Activated effector memory CD4-positive, alpha-beta T cell treated with Interleukin-2 at 50 U/mL for 16 hours (primary cell): ENCODE data around the gene TELO2.
"Not testable (repeated sequence)": the region's sequence is repeated elsewhere in the genome, so short reads cannot be mapped to it uniquely, and the experiment has no call there.

Experiments
- DNase-seq: peaks from one replicate; pipeline ENCODE4 v3.0.0-alpha.2; 2020

Gene TELO2

DNA sequence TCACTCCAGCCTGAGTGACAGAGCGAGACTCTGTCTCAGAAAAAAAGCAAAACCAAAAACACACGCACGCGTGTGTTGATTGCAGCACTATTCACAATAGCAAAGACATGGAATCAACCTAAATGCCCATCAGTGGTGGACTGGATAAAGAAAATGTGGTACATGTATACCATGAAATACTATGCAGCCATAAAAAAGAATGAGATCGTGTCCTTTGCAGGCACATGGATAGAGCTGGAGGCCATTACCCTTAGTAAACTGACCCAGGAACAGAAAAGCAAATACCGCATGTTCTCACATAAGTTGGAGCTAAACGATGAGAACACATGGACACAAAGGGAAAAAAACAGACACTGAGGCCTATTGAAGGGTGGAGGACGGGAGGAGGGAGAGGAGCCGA is 14.2 kb upstream of the TELO2 start:
- not testable (repeated sequence) for DNase-seq

DNA sequence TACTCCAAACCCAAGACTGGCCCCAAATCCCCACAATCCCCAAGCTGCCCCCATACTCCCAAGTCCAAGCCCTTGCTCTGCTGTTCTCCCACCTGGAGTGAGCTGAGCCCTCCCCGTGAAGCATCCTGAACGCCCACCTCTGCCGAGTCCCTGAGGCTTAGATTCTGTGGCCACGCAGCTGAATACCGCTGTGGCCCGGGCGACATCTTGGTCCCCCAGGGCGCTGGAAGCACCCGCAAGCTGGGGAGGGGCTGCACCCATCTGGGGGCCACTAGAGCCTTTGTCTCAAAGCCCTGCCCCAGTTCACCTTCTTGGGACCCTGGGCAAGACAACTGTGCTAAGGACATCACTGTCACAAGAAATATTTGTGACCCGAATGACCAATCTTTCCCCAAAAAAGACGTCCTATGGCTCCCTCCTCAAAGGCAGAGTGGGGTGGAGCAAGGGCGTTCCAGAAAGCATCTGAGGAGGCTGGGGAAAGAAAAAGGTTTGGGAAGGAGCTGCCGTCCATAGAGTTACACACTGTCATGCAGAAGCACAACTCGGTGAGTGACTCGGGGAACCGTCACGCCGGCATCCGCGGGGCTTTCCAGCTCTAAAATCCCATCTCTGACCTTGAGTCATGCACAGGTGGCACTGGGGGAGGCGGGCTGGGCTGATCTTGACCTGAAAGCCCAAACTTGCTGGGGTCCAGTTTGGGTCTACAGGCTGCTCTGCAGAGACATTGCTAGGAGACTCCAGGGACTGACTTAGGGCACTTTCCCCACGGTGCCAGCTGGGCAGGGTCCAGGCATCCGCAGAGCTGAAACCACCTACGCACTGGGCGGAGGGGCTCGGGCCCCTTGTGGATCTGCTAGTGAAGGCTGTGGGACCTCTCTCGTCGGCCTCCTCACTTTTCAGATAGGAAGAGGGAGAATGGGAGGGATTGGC is 11.0 kb upstream of the TELO2 start:
- no peak for DNase-seq

DNA sequence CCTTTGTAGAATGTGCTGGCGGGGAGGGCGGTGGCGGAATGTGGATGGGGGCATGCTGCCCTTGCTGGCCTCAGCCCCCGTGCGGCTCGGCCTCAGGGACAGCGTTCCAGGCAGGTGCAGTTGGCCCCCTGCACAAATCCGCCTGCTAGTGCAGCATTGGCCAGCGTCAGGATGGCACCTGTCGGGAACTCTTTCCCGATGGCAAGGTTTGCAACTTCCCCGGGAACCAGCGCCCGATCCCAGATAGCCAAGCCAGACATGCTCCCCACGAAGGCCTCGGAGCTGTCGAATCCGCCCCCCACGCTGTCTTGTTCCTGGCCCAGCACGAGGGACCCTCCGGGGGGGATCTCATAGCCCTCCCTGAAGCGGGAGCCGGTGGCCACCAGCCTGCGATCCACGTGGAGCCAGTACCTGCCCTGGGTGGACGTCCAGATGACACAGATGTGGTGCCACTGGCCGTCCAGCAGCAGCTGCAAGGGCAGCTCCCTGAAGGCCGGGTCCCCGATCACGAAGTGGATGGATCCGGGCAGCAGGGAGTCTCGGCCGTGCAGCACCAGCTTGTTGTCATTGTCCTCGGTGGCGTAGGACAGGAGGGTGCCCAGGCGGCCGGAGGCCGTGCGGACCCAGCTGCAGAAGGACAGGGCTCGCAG is 7.2 kb upstream of the TELO2 start:
- no peak for DNase-seq

- DNase-seq, result no peak
These were observed 6.4 kb upstream of the TELO2 start for GRCh38 chr16:1486551-1487390.

- DNase-seq, result no peak
These were observed 5.6 kb upstream of the TELO2 start for GRCh38 chr16:1487395-1488053.

- DNase-seq, result no peak
These were observed 5.0 kb upstream of the TELO2 start for GRCh38 chr16:1488054-1488601.

DNA sequence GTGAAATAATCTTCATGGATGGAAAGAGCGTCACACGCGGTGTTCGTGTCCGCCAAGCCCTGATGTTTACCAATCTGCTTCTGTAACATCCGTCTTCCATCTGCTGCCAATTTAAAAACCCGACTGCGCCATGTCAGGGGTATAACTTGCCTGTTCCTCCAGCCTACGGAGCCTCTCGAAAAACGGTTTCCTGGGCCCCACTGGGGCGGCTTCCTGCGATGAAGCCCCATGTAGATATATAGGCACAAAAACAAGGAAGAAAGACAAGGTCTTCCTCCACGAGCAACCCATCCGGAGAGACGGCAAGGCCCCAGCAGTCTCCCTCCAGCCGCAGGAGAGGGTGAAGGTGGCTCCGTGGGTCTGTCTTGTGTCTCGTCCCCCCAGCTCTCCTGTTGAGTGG is 4.5 kb upstream of the TELO2 start, which contains the start of gene PTX4:
Gene PTX4 (minus strand): TSS at position 326 of the 400 bp plus-strand sequence. CDS start 35 bp downstream, at position 291.
- no peak for DNase-seq

DNA sequence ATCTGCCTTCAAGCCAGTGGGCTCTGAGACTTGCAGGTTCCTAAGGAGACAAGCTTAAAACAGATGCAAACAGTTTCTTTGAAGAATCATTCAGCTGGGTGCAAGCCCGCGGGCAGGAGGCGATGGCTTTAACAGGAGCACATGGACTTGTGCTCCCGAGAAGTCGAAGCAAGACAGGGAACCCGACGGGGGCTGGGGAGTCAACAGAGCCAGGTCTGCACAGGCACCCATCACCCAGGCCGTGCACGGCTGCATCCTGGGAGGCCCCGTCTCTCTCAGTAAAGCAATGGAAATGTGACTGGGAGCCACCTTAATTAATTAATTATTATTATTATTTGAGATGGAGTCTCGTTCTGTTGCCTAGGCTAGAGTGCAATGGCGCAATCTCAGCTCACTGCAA is 4.1 kb upstream of the TELO2 start:
- DNase-seq, result no peak

DNA sequence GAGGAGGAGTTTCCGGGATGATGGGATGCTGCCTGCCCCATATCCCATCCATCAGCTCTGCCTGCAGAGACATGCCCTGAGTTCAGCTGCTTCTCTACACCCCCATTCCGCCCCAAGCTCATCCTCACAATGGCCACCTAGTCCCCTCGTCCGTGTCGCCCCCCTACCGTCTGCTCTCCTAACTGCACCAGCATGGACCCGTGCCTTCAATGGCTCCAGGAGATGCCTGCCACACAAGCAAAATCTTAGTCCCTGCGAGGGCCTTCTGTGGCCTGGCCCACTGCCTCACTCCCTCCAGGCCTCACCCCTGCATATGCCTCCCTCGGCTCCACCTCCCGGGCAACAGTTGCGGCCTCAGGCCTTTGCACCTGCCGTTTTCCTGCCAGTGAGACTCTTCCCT is 1.8 kb upstream of the TELO2 start:
- no peak for DNase-seq

GRCh38 chr16:1492082-1492922 is 858 bp upstream of the TELO2 start:
- no peak for DNase-seq

- no peak for DNase-seq
These were observed 560 bp downstream of the TELO2 start for GRCh38 chr16:1493746-1494094.

- no peak for DNase-seq
These were observed 1.0 kb downstream of the TELO2 start for GRCh38 chr16:1494129-1494640.

DNA sequence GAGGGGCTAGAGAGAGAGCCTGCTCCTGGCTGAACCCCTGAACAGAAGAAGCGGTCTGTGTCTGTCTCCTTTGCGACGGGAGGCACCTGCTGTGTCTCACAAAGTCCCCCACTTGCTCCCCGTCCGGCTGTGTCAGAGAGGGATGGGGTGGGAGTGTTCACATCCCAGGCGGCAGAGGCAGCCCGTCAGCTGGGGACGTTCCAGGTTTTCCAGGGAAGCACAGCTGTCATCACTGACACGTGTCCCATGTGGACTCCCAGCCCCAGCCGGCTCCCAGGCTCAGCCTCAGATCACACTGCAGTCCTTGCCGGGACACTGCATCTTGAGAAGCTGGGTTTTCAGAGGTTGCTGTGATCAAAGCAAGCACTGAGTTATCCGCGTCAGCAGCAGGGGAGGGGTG is 1.6 kb downstream of the TELO2 start:
- no peak for DNase-seq

DNA sequence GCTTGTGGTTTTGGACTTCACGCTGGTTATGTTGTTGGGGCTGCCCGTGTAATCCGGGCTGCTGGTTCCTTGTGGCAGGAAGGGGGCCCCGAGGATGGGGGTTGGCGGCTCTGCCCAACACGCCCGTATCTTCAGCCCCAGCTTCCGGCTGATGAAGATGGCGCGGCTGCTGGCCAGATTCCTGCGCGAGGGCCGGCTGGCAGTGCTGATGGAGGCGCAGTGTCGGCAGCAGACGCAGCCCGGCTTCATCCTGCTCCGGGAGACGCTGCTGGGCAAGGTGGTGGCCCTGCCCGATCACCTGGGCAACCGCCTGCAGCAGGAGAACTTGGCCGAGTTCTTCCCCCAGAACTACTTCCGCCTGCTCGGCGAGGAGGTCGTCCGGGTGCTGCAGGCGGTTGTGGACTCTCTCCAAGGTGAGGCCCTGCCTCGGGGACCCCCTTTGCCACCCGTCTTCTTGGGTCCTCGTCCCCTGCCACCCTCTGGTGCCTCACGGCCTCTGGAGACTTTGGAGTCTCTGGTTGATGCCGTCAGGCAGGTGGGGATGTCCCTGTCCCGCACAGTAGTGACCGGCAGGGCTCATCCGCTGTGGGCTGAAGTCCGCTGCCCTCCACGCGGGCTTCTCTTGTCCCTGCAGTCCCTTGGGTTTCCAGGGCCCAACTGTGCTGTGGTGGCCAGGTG is 2.2 kb downstream of the TELO2 start:
- DNase-seq, result no peak

GRCh38 chr16:1495889-1496262 is 2.7 kb downstream of the TELO2 start:
- DNase-seq, result no peak

DNA sequence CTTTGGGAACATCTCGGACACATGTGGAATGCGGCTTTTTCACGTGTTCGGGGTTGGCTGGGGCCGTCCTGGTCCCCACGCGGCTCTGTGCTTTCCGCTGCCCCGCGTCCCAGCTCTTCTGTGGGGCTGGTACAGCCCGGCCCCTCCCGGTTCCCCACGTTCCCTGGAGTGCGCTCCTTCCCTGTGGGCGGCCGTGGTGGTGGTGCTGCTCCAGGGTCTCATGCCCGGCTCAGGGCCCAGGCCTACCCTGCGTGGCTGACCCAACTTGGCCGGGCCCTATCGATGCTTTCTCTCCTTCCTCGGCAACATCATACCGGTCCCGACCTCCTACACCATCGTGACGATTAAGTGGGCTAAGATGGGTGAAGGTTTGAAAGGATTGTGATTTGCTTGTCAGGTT is 3.3 kb downstream of the TELO2 start:
- no peak for DNase-seq

DNA sequence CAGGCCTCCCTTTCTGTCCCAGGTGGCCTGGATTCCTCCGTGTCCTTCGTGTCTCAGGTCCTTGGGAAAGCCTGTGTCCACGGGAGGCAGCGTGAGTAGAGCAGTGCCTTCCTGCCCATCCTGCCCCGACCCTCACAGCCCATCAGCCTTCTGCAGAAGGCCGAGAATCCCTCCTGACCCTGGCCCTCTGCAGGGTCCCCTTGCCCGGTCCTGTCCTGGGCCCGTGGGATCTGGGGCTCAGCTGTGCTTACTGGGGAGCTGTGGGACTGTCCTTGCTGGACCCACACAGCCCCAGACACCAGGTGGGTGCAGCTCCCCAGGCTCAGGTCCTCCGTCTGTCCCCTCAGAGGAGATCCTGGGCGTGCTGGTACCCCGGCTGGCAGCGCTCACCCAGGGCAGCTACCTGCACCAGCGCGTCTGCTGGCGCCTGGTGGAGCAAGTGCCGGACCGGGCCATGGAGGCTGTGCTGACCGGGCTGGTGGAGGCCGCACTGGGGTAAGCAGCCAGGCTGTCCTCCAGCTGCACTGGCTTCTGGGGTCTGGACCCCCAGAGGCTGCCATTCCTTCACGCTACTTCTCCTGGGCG is 3.9 kb downstream of the TELO2 start:
- DNase-seq, result no peak

DNA sequence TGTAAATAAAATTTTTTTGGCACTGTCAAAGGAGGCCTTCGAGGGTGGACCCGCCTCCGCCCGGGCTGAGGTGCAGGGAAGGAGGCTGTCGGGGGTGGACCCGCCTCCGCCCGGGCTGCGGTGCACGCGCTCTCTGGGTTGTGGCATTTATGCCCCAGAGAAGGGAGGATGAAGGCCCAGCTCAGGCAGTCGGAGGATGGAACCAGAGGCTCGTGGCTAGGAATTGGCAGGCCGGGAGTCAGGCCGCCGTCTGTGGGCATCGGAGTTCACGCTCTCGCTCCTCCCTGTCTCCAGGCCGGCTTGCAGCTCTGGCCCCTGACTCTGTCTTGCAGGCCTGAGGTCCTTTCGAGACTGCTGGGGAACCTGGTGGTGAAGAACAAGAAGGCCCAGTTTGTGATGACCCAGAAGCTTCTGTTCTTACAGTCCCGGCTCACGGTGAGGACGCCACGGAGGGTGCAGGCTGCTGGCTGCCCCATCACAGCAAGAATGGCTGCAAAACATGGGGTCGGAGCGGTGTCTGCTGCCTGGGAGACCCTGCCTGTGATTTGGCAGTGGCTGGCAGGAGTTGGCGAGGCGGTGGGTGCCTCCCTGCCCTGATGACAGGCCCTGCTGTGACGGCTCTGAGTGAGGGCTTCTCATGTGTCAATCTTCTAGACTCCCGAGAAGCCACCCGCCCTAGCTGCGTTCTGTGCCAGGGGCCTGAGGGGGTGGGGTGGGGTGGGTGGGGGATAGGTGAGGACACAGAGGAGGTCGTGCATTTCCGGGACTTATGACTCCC is 5.9 kb downstream of the TELO2 start:
- DNase-seq, result no peak

DNA sequence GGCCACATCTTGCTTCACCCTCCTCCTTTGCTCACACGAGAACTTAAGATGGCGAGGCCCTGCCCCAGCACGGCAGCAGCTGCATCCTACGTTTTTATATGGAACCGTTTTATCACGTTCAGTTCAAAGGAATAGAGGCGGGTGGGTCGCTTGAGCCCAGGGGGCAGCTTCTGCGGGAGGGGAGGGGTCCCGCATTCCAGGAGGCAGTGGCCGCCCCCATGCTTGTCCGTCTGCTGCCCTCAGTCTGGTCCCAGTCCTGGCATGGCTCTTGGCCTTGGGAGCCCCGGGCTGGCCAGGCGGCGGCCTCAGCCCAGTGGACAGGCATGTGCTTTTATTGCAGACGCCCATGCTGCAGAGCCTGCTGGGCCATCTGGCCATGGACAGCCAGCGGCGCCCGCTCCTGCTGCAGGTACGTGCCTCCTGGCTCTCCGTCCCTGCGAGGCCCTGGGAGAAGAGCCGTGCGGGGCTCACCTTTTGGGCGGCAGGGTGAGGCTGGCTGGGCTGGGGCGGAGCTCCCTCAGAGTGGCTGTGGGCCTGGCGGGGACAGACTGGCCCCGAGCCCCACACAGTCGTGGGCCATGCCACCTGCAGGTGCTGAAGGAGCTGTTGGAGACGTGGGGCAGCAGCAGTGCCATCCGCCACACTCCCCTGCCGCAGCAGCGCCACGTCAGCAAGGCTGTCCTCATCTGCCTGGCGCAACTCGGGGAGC is 6.8 kb downstream of the TELO2 start:
- no peak for DNase-seq
